HG02588 (cell line): ENCODE results near the gene ZNF283.
"Not testable (repeated sequence)": the region's sequence is repeated elsewhere in the genome, so short reads cannot be mapped to it uniquely, and the experiment has no call there.

Experiments
- ATAC-seq: cut with Tn5 transposase; IDR thresholded peaks from one replicate; pipeline ENCODE4 v1.9.1; 2021; ENCODE audit warnings: mild to moderate bottlenecking, moderate library complexity; ENCODE audit not compliant: unreplicated experiment

Gene ZNF283

GRCh38 chr19:43799502-43800142 lies 27.5 kb upstream of the ZNF283 start:
- no peak for ATAC-seq

GRCh38 chr19:43802216-43802951 lies 24.7 kb upstream of the ZNF283 start, which contains the start of gene LYPD5:
TSS of gene LYPD5 (minus strand) at chr19:43802447. CDS start at chr19:43802380, 67 bp downstream.
- no peak for ATAC-seq

GRCh38 chr19:43804432-43804831 lies 22.7 kb upstream of the ZNF283 start:
- no peak for ATAC-seq

- not testable (repeated sequence) for ATAC-seq
These were observed 20.7 kb upstream of the ZNF283 start for GRCh38 chr19:43806401-43806800.

- no peak for ATAC-seq
These were observed 20.3 kb upstream of the ZNF283 start for GRCh38 chr19:43806848-43807247.

GRCh38 chr19:43807651-43808050 lies 19.5 kb upstream of the ZNF283 start:
- ATAC-seq = no peak

- no peak for ATAC-seq
These were observed 17.1 kb upstream of the ZNF283 start for GRCh38 chr19:43809762-43810696.

- ATAC-seq = no peak
These were observed 15.3 kb upstream of the ZNF283 start for GRCh38 chr19:43811837-43812236.

GRCh38 chr19:43812259-43812658 lies 14.9 kb upstream of the ZNF283 start:
- ATAC-seq = no peak

- ATAC-seq = no peak
These were observed 14.4 kb upstream of the ZNF283 start for GRCh38 chr19:43812688-43813087.

- ATAC-seq = no peak
These were observed 12.3 kb upstream of the ZNF283 start for GRCh38 chr19:43814663-43815352.

GRCh38 chr19:43817454-43817853 lies 9.7 kb upstream of the ZNF283 start:
- ATAC-seq = not testable (repeated sequence)

GRCh38 chr19:43818500-43818899 lies 8.6 kb upstream of the ZNF283 start:
- no peak for ATAC-seq

GRCh38 chr19:43820098-43820883 lies 6.8 kb upstream of the ZNF283 start:
- ATAC-seq = no peak

GRCh38 chr19:43820884-43821215 lies 6.3 kb upstream of the ZNF283 start:
- ATAC-seq = no peak

GRCh38 chr19:43823856-43824255 lies 3.3 kb upstream of the ZNF283 start:
- not testable (repeated sequence) for ATAC-seq

- ATAC-seq = not testable (repeated sequence)
These were observed 2.5 kb upstream of the ZNF283 start for GRCh38 chr19:43824572-43824971.

GRCh38 chr19:43839139-43839538 lies 12.0 kb downstream of the ZNF283 start:
- no peak for ATAC-seq

- ATAC-seq = no peak
These were observed 14.9 kb downstream of the ZNF283 start for GRCh38 chr19:43842007-43842406.

GRCh38 chr19:43847246-43847645 lies 20.1 kb downstream of the ZNF283 start:
- no peak for ATAC-seq
